Myometrial cell (primary cell): ENCODE results near the gene RNF223. TPM values are rescaled to one million over a fixed set of nuclear protein-coding genes. Genes with fewer than 3 reads are reported as not detected.

Experiments
- total RNA-seq: library from RNA; depleted of rRNA; stranded (reverse); fragments of >200 nt; gene quantifications from 2 replicates; pipeline ENCODE4 v1.2.3, GENCODE V29; 2015

Gene RNF223
- total RNA-seq: not detected in 2 replicates

DNA sequence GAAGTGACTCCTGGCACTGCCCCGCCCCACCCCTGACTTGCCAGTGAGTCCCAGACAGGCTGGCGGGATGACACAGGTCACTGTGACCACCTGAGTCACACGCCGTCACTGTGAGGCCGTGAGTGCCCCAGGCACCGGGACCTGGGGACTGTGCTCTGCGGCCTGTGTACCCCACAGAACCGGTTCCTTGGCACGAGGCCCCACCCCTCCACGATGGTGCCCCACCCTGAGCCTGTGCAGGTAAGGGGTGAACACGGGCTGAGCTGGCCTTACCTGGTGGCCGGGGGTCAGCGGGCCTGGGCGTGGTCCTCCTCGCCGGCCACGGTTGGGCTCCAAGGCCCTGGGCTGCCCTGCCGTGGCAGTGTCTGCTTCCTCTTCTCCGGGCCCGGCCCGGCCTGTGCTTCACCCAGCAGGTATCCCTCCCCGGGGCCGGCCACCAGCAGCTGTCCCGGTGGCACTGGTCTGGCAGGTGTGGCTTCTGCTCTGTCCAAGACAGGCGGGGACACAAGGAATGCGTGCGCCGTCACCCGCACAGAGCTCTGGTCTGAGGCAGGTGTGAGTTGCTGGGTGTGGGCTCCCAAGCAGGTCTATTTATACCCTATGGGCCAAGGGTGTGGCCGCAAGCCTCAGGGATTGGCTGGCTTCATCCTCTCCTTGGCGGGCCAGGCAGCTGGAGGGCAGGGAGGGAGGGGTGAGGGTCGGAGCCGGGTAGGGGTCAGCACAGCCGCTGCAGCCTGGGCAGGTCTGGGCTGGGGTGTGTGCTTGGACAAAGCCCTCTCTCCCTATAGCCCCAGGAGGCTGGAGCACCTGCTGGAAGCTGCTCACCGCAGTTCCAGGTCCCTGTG, at the start of gene RNF223:
TSS of gene RNF223 (minus strand) at position 564 of the 845 bp plus-strand sequence. CDS start 1,740 bp downstream, outside the sequence.

DNA sequence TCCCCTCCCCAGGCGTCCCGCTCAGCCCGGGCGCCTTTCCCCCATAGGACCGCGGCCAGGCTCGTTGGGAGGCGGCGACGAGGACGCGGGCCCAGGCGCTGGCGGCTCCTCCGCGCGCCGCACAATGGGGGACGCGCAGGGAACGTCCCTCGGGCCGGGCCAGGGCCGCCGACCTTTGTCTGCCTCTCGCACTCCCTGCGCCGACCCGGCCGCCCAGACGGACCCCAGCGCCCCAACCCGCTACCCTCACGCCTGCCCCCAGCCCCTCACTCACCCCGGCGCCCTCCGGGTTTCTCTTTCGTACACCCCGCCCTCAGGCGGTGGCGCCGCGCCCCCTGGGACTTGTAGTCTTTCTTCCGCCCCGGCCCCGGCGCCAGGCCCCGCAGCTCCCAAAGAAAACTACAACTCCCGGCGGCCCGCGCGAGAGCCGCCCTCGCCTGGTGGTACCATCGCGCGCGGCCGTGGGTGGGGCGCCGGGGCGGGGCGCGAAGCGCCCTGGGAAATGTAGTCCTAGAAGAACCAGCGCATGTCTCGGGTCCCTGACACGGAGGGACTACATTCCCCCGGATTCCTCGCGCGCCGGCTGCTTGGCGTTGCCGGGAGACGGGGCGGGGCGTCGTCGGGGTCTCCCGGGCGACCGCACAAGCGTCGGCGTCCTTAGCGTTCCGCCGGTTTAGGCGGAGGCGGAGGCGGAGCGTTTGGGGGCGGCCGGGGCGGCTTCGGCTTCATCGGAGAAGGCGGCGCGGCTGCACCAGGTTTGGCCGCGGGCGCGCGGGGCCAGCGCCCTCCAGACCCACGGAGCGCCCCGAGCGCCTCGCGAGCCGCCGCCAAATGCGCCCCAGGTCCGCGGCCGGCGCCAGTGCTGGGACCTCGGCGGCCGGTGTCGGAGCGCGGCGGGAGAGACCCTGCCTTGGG, 41.9 kb upstream of the RNF223 start, which contains the start of gene C1orf159:
TSS of gene C1orf159 (minus strand) at position 304 of the 915 bp plus-strand sequence. CDS start 24,546 bp downstream, outside the sequence.

Other genes starting within 250 kb of the RNF223 start
- 3.2 and 8.2 TPM in 2 replicates for gene SAMD11, start 150.4 kb downstream of the RNF223 start, total RNA-seq
- gene NOC2L, start 115.0 kb downstream of the RNF223 start, total RNA-seq: 98.6 and 102 TPM in 2 replicates
- gene KLHL17, start 113.7 kb downstream of the RNF223 start, total RNA-seq: 3.5 and 10.5 TPM in 2 replicates
- gene PLEKHN1, start 107.8 kb downstream of the RNF223 start, total RNA-seq: 0.29 and 1.8 TPM in 2 replicates
- gene PERM1, start 92.2 kb downstream of the RNF223 start, total RNA-seq: not detected in 2 replicates
- gene HES4, start 74.2 kb downstream of the RNF223 start, total RNA-seq: 0.35 TPM in 1 of 2 replicates, not detected in the other
- 43.4 and 102 TPM in 2 replicates for gene ISG15, start 60.8 kb downstream of the RNF223 start, total RNA-seq
- 93.2 and 102 TPM in 2 replicates for gene AGRN, start 54.2 kb downstream of the RNF223 start, total RNA-seq
- gene C1orf159, start 41.8 kb upstream of the RNF223 start, total RNA-seq: 14.4 and 24.2 TPM in 2 replicates
- not detected in 2 replicates for gene TTLL10, start 99.6 kb upstream of the RNF223 start, total RNA-seq
- 1.9 and 3.7 TPM in 2 replicates for gene TNFRSF18, start 132.3 kb upstream of the RNF223 start, total RNA-seq
- not detected in 2 replicates for gene TNFRSF4, start 139.8 kb upstream of the RNF223 start, total RNA-seq
- gene SDF4, start 157.7 kb upstream of the RNF223 start, total RNA-seq: 216 and 244 TPM in 2 replicates
- 23.9 and 24.6 TPM in 2 replicates for gene B3GALT6, start 157.9 kb upstream of the RNF223 start, total RNA-seq
- 1.1 TPM in 1 of 2 replicates, not detected in the other for gene C1QTNF12, start 172.4 kb upstream of the RNF223 start, total RNA-seq
- gene UBE2J2, start 199.5 kb upstream of the RNF223 start, total RNA-seq: 40.1 and 44.5 TPM in 2 replicates
- gene SCNN1D, start 206.1 kb upstream of the RNF223 start, total RNA-seq: under 0.01 TPM in 1 of 2 replicates, not detected in the other
- gene ACAP3, start 233.6 kb upstream of the RNF223 start, total RNA-seq: 19.1 and 25.4 TPM in 2 replicates
- 33.4 and 34.2 TPM in 2 replicates for gene PUSL1, start 234.3 kb upstream of the RNF223 start, total RNA-seq